Glutamatergic neuron (in vitro differentiated cells): Measurements from ENCODE around the gene PLPPR1. TPM values are rescaled to one million over a fixed set of nuclear protein-coding genes. Genes with fewer than 3 reads are reported as not detected.
"Not testable (repeated sequence)": the region's sequence is repeated elsewhere in the genome, so short reads cannot be mapped to it uniquely, and the experiment has no call there.

Source experiments
- DNase-seq: peaks from one replicate; pipeline ENCODE4 v3.0.0; 2022
- H3K27ac Mint-ChIP-seq: one replicate; pipeline ENCODE4 v1.8.0; 2020; ENCODE audit warnings: mild to moderate bottlenecking, mixed read lengths, inconsistent platforms; ENCODE audit not compliant: unreplicated experiment
- H3K27me3 Mint-ChIP-seq: one replicate; pipeline ENCODE4 v1.8.0; 2020; ENCODE audit warnings: mild to moderate bottlenecking, moderate library complexity, mixed read lengths, inconsistent platforms; ENCODE audit not compliant: unreplicated experiment
- H3K36me3 Mint-ChIP-seq: one replicate; pipeline ENCODE4 v1.8.0; 2020; ENCODE audit warnings: mild to moderate bottlenecking, mixed read lengths, inconsistent platforms; ENCODE audit not compliant: unreplicated experiment
- H3K4me1 Mint-ChIP-seq: one replicate; pipeline ENCODE4 v1.8.0; 2020; ENCODE audit warnings: mild to moderate bottlenecking, low read depth, mixed read lengths, inconsistent platforms; ENCODE audit not compliant: unreplicated experiment
- H3K4me3 Mint-ChIP-seq: one replicate; pipeline ENCODE4 v1.8.0; 2020; ENCODE audit warnings: mild to moderate bottlenecking, mixed read lengths, inconsistent platforms; ENCODE audit not compliant: unreplicated experiment
- H3K9me3 Mint-ChIP-seq: one replicate; pipeline ENCODE4 v1.8.0; 2020; ENCODE audit warnings: mild to moderate bottlenecking, moderate library complexity, mixed read lengths, inconsistent platforms; ENCODE audit not compliant: unreplicated experiment
- total RNA-seq: library from RNA; stranded (reverse); fragmentation: NEBNext Ultra II Directional; extraction: Animal tissue kit (Norgen Biotek cat#: 25700); gene quantifications from one replicate; pipeline ENCODE4 v1.2.1, GENCODE V29; 2021; ENCODE audit not compliant: unreplicated experiment
- TF ChIP-seq, protein P1 (sequence below): fragments of 200-600 bp; sonication (generic); IDR thresholded peaks from one replicate; pipeline ENCODE4 v1.5.0; 2021; ENCODE audit not compliant: partially characterized antibody, unreplicated experiment

The PLPPR1 gene
- total RNA-seq, 1 donor from 2014 or later: 7.4 TPM

DNA sequence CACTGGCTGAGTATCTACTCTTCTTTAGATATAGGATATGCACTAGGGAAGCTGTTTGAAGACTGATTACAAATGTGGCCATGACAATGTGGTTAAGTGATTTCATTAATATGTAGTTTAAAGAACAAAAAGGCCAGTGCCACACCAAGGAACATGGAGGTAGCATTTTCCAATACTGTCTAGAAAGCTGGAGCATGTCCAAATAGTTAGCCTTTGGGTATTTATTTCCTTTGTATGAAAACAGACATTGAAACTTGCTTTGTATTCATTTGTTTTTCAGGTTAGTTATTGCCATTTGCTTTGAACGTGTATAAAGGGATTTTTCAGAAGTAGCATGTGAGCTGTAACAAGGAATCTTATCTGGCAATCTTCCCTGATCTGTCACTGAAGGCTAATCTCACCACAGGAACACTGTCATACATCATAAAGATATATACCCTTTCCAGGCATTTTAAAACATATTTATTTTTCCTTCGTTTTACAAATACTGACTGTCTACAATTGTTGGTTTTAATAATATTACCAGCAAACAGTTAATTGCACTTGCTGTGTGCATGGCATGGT lies 93.4 kb downstream of the PLPPR1 start:
- peaks cover 27% of the 10 kb centered on the region for H3K36me3 Mint-ChIP-seq
- peaks cover 4% of the 10 kb centered on the region for H3K9me3 Mint-ChIP-seq
- H3K4me3 Mint-ChIP-seq: no peak overlapping the region
- peaks cover 4% of the 10 kb centered on the region for H3K27me3 Mint-ChIP-seq
- TF ChIP-seq, protein P1, sequence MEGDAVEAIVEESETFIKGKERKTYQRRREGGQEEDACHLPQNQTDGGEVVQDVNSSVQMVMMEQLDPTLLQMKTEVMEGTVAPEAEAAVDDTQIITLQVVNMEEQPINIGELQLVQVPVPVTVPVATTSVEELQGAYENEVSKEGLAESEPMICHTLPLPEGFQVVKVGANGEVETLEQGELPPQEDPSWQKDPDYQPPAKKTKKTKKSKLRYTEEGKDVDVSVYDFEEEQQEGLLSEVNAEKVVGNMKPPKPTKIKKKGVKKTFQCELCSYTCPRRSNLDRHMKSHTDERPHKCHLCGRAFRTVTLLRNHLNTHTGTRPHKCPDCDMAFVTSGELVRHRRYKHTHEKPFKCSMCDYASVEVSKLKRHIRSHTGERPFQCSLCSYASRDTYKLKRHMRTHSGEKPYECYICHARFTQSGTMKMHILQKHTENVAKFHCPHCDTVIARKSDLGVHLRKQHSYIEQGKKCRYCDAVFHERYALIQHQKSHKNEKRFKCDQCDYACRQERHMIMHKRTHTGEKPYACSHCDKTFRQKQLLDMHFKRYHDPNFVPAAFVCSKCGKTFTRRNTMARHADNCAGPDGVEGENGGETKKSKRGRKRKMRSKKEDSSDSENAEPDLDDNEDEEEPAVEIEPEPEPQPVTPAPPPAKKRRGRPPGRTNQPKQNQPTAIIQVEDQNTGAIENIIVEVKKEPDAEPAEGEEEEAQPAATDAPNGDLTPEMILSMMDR: no peak
- H3K27ac Mint-ChIP-seq: no peak overlapping the region
- no peak for DNase-seq
- no peaks in the 10 kb centered on the region for H3K4me1 Mint-ChIP-seq

DNA sequence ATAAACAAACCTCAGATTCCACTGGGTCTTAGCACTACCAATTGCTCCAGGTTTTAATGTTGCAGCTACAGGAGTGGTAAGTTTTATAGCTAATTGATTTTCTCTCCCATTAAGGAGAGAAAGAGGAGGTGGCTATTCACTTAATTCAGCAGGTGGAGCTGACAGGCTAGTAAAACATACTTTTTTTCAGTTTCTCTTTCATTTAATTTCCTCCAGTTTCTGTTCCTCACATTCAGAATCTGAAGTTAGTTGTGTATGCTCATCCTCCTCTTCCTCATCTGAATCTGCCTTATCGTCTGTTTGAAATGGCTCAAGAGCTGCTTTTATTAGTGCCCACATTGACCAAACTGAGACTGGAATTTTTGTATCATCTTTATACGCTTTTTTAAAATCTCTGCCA lies 98.0 kb downstream of the PLPPR1 start:
- Mint-ChIP-seq H3K4me1 (no peaks in the 10 kb centered on the region), H3K36me3 (peaks cover 36% of the 10 kb centered on the region), H3K27me3 (peaks cover 3% of the 10 kb centered on the region), H3K4me3 (no peak overlapping the region), H3K27ac (no peak overlapping the region), H3K9me3 (peaks cover 4% of the 10 kb centered on the region)
- TF ChIP-seq, protein P1: no peak
- DNase-seq: no peak

DNA sequence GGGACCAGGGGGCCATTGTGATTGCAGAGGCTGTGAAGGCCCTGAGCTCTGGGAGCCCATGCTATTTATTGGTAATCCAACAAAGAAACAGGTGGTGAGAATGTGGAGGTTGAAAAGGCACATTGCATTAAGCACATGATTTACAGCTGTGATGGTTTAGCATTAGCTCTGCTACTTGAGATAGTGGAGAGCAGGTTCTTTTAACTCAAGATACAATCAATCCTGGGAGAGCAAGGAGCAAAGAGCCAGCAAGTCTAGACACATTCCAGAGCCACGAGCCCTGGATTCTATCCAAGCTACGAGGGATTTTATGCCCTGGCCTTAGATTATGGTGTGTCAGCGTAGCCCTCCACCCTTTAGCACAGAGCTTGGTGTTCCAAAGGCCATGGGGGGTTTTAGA lies 98.8 kb downstream of the PLPPR1 start:
- H3K27me3 Mint-ChIP-seq, H3K27ac Mint-ChIP-seq, H3K4me1 Mint-ChIP-seq, H3K9me3 Mint-ChIP-seq, DNase-seq, H3K4me3 Mint-ChIP-seq: not testable (repeated sequence)
- peaks cover 36% of the 10 kb centered on the region for H3K36me3 Mint-ChIP-seq

DNA sequence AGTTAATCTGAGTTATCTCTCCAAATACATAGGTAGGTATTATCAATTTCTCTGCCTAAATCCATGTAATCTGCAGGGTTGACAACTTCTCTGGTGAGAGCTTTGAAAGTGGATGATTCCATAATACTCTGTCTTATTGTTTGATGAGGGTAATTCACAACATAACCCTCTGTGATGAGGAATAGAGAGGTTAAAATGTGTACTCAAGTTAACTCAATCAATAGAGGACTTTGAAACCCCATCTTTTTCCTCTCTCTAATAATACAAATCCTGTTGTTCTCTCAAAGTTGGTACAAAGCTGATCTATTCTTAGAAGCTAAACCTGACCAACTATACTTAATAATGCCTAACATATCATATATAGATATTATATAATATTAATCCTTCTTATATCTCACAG lies 100.1 kb downstream of the PLPPR1 start:
- Mint-ChIP-seq H3K27ac (no peak overlapping the region), H3K9me3 (no peaks in the 10 kb centered on the region), H3K27me3 (no peaks in the 10 kb centered on the region), H3K4me1 (no peaks in the 10 kb centered on the region), H3K36me3 (peaks cover 30% of the 10 kb centered on the region), H3K4me3 (no peak overlapping the region)
- DNase-seq: no peak
- TF ChIP-seq, protein P1: no peak

DNA sequence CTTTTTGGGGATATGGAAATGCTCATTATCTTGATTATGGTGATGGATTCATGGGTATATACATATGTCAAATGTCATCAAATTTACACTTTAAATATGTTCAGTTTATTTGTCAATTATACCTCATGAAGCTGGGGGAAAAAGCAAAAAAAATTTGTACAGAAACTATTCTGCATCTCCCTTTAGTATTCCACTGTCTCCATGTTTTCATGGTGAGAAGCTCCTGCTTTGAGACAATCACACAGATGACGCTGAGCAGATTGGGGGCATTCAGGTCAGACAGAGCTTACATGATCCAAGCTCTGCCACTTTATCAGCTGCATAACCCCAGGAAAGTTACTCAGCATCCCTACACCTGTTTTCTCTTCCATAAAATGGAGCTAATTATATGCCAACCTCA lies 101.5 kb downstream of the PLPPR1 start:
- peaks cover 18% of the 10 kb centered on the region for H3K36me3 Mint-ChIP-seq
- no peak overlapping the region for H3K27ac Mint-ChIP-seq
- no peak for DNase-seq
- H3K4me3 Mint-ChIP-seq: no peak overlapping the region
- no peaks in the 10 kb centered on the region for H3K27me3 Mint-ChIP-seq
- no peaks in the 10 kb centered on the region for H3K4me1 Mint-ChIP-seq
- TF ChIP-seq, protein P1: no peak
- no peaks in the 10 kb centered on the region for H3K9me3 Mint-ChIP-seq

DNA sequence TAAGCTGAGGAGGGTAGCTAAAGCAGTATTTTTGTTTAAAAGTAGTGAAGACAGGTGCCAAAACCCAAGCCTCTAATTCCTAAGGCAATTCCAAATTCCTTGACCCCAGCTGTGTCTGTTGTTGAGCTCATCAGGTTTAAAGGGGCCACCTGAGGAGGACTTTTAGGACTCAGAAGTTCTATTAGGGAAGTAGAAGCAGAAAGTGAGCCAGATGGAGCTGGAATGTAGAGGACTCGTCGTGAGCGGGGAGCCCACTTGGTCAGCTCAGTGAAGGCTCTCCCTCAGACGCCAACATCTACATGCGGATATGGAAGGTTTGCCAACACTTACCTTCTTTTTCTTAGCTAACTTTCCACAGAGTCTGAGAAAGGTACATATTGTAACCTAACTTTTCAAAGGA lies 102.8 kb downstream of the PLPPR1 start:
- Mint-ChIP-seq H3K27me3 (peaks cover 2% of the 10 kb centered on the region), H3K4me3 (no peak overlapping the region), H3K4me1 (no peaks in the 10 kb centered on the region), H3K27ac (no peak overlapping the region), H3K36me3 (peaks cover 13% of the 10 kb centered on the region), H3K9me3 (no peaks in the 10 kb centered on the region)
- no peak for DNase-seq
- TF ChIP-seq, protein P1: no peak
